Mesangial cell (primary cell): ENCODE results near the gene TMX4. TPM values are rescaled to one million over a fixed set of nuclear protein-coding genes. Genes with fewer than 3 reads are reported as not detected.

Experiments
- total RNA-seq: library from RNA; depleted of rRNA; stranded (reverse); fragments of >200 nt; gene quantifications from 2 replicates; pipeline ENCODE4 v1.2.3, GENCODE V29; 2015

TMX4 gene
- total RNA-seq: 12.7 and 14.7 TPM in 2 replicates

GRCh38 chr20:8019246-8019997 is at the start of gene TMX4:
TMX4 (minus strand) TSS chr20:8019761; CDS start chr20:8019613, 148 bp downstream.

GRCh38 chr20:7940341-7940740 is 79.2 kb downstream of the TMX4 start, which contains the start of gene HAO1:
HAO1 (minus strand) TSS chr20:7940458; CDS start chr20:7940422, 36 bp downstream.

Other genes with a start within 250 kb of the TMX4 start
- not detected in 2 replicates for gene HAO1, start 79.3 kb downstream of the TMX4 start, total RNA-seq
- 0.81 and 2.7 TPM in 2 replicates for gene PLCB1, start 112.5 kb upstream of the TMX4 start, total RNA-seq